Endothelial cell of umbilical vein (primary cell): Measurements from ENCODE around the gene MTAP. TPM values are rescaled to one million over a fixed set of nuclear protein-coding genes. Genes with fewer than 3 reads are reported as not detected.

Experiments
- BruUV-seq: library from RNA; stranded (reverse); fragments of 400-500 nt; replicated peaks from 2 replicates; lab custom pipeline; 2021; lab: Mats Ljungman, UMichigan
- CTCF ChIA-PET: fragments of 300-600, 350-600 bp; sonication (Branson Sonifier 250); formaldehyde crosslinking; loops from one replicate; lab custom pipeline; 2021; ENCODE audit warnings: antibody characterized with exemption, inconsistent platforms; lab: Charles Lee
- POLR2A ChIA-PET: fragments of 300-600, 350-600 bp; sonication (Branson Sonifier 250); formaldehyde crosslinking; loops from one replicate; lab custom pipeline; 2021; ENCODE audit warnings: antibody characterized with exemption, inconsistent platforms; lab: Charles Lee
- DNase-seq: peaks from one replicate; pipeline ENCODE4 v3.0.0-alpha.2; 2011; ENCODE audit warnings: low read depth, low spot score
- FAIRE-seq: peaks from 2 replicates; lab custom pipeline; 2011; peaks lifted over from hg19 to GRCh38; lab: Jason Lieb, UNC
- H2AFZ ChIP-seq: 2 replicates; pipeline ENCODE4 v1.6.0; 2012; ENCODE audit warnings: low read depth, low read length, control low read depth, inconsistent platforms
- H3K27ac ChIP-seq: 2 replicates; pipeline ENCODE4 v1.5.1; 2011; ENCODE audit warnings: low read depth, mild to moderate bottlenecking, control low read depth, low read length, moderate library complexity; ENCODE audit not compliant: insufficient read depth
- H3K27me3 ChIP-seq, 2 experiments: 2 replicates each; pipeline versions ENCODE4 v1.6.0 to v1.6.1; 2011; ENCODE audit warnings: low read length in 2 of 2, mixed read lengths in 1 of 2; ENCODE audit not compliant: control insufficient read depth in 2 of 2, insufficient read depth in 2 of 2
- H3K36me3 ChIP-seq, 2 experiments: 2 replicates in 1 of 2; 3 replicates in 1 of 2; pipeline ENCODE4 v1.5.1; 2011; ENCODE audit warnings: low read length in 2 of 2, mild to moderate bottlenecking in 1 of 2, moderate library complexity in 1 of 2; ENCODE audit not compliant: control insufficient read depth in 2 of 2, insufficient read depth in 2 of 2; ENCODE audit errors: extremely low read depth in 1 of 2
- H3K4me1 ChIP-seq: 3 replicates; pipeline ENCODE4 v1.5.1; 2011; ENCODE audit warnings: mild to moderate bottlenecking, low read length; ENCODE audit not compliant: control insufficient read depth, insufficient read depth; ENCODE audit errors: extremely low read depth
- H3K4me2 ChIP-seq: 2 replicates; pipeline ENCODE4 v1.6.1; 2011; ENCODE audit warnings: low read length, control low read depth, mixed read lengths; ENCODE audit not compliant: insufficient read depth
- H3K4me3 ChIP-seq, 3 experiments: fragments of 200-600 bp in 1 of 3; sonication (generic), shearing (Covaris generic) in 1 of 3; replicated peaks in 1 of 3; 2 replicates each; pipeline ENCODE4 v1.5.1; 2011 to 2016; ENCODE audit warnings: control low read depth in 3 of 3, low read length in 3 of 3, mild to moderate bottlenecking in 2 of 3, inconsistent platforms in 1 of 3, low read depth in 1 of 3, moderate library complexity in 1 of 3; ENCODE audit not compliant: insufficient read depth in 1 of 3
- H3K79me2 ChIP-seq: 2 replicates; pipeline ENCODE4 v1.6.0; 2012; ENCODE audit warnings: low read length, inconsistent platforms; ENCODE audit not compliant: control insufficient read depth, insufficient read depth
- H3K9ac ChIP-seq: replicated peaks from 2 replicates; pipeline ENCODE3; 2011; ENCODE audit warnings: low read length, control low read depth; ENCODE audit not compliant: insufficient read depth; ENCODE audit errors: extremely low read depth
- H3K9me1 ChIP-seq: replicated peaks from 3 replicates; pipeline ENCODE4 v1.6.0; 2011; ENCODE audit warnings: mild to moderate bottlenecking, low read length; ENCODE audit not compliant: control insufficient read depth, insufficient read depth; ENCODE audit errors: extremely low read depth
- H3K9me3 ChIP-seq: replicated peaks from 2 replicates; pipeline ENCODE4 v1.5.1; 2012; ENCODE audit warnings: low read length, inconsistent platforms; ENCODE audit not compliant: control insufficient read depth, insufficient read depth
- H4K20me1 ChIP-seq: replicated peaks from 2 replicates; pipeline ENCODE3; 2011; ENCODE audit warnings: mild to moderate bottlenecking, low read length; ENCODE audit not compliant: control insufficient read depth, insufficient read depth; ENCODE audit errors: extremely low read depth
- CTCF ChIP-seq, 2 donors: IDR thresholded peaks; 1 replicate in 1 of 2; 2 replicates in 1 of 2; pipeline ENCODE4 v1.5.1; 2011; ENCODE audit warnings: low read length in 2 of 2, mild to moderate bottlenecking in 2 of 2, moderate library complexity in 2 of 2, control low read depth in 1 of 2, inconsistent platforms in 1 of 2, low read depth in 1 of 2; ENCODE audit not compliant: insufficient read depth in 1 of 2; ENCODE audit errors: extremely low read depth in 1 of 2
- EZH2 ChIP-seq: IDR thresholded peaks from 2 replicates; pipeline ENCODE4 v1.6.1; 2012; ENCODE audit warnings: borderline replicate concordance, low read depth, mild to moderate bottlenecking, moderate library complexity, low read length, inconsistent platforms; ENCODE audit not compliant: severe bottlenecking
- FOS ChIP-seq: IDR thresholded peaks from 2 replicates; pipeline ENCODE4 v1.6.1; 2011; ENCODE audit warnings: mild to moderate bottlenecking, low read length, moderate library complexity, borderline replicate concordance; ENCODE audit not compliant: insufficient read depth
- GATA2 ChIP-seq: IDR thresholded peaks from 2 replicates; pipeline ENCODE4 v1.7.0; 2011; ENCODE audit warnings: low read depth, mild to moderate bottlenecking, moderate library complexity, mixed read lengths, low read length; ENCODE audit not compliant: insufficient read length, insufficient read depth
- JUN ChIP-seq: IDR thresholded peaks from 2 replicates; pipeline ENCODE4 v1.6.1; 2011; ENCODE audit warnings: borderline replicate concordance, low read depth; ENCODE audit not compliant: insufficient read length, insufficient read depth
- MYC ChIP-seq: IDR thresholded peaks from one replicate; pipeline ENCODE4 v1.6.1; 2011; ENCODE audit warnings: mild to moderate bottlenecking, low read depth, low read length
- POLR2A ChIP-seq: IDR thresholded peaks from 2 replicates; pipeline ENCODE4 v1.6.1; 2012; ENCODE audit warnings: low read depth, mild to moderate bottlenecking, control low read depth, low read length
- POLR2AphosphoS5 ChIP-seq: IDR thresholded peaks from 2 replicates; pipeline ENCODE4 v1.6.1; 2012; ENCODE audit warnings: low read depth, mild to moderate bottlenecking, control low read depth, low read length, moderate library complexity; ENCODE audit not compliant: insufficient read depth
- dilution Hi-C: fragments of 300-500 bp; cut with MboI; formaldehyde crosslinking; loops from one replicate; pipeline ENCODE4 v1.15.0; 2019; ENCODE audit warnings: low sequenced_read_pairs; ENCODE audit not compliant: extremely low pct_ligation_motif_present
- intact Hi-C: fragments of 100-400 bp; cut with micrococcal nuclease; formaldehyde crosslinking; loops from one replicate; pipeline ENCODE4 v1.10.0; 2022
- polyA plus RNA-seq, 4 experiments: library from polyadenylated mRNA; depleted of rRNA in 3 of 4; stranded (reverse) in 3 of 4; unstranded in 1 of 4; fragments of >200 nt; gene quantifications; 2 replicates each; pipeline versions ENCODE4 v1.2.1 to v1.2.3, GENCODE V29; 2011 to 2012; ENCODE audit warnings: missing spikeins in 1 of 4
- total RNA-seq: library from RNA; stranded (reverse); gene quantifications from 2 replicates; pipeline ENCODE4 v1.2.3, GENCODE V29; 2021
- TF ChIP-seq, protein P1 (sequence below): IDR thresholded peaks from 2 replicates; pipeline ENCODE4 v1.6.1; 2011; ENCODE audit not compliant: insufficient read depth, insufficient read length

The MTAP gene
- total and polyA plus RNA-seq, 2 donors (not counting 3 experiments of a cell fraction or from before 2014, with no cell fraction given): 11.3 to 55.1 TPM

- Histone ChIP-seq H3K9ac (no peak overlapping the region), H4K20me1 (no peaks in the 10 kb centered on the region), H3K4me3 (no peak overlapping the region), H3K9me1 (no peaks in the 10 kb centered on the region), H3K4me2 (no peak overlapping the region), H3K9me3 (no peaks in the 10 kb centered on the region), H2AFZ (no peak overlapping the region), H3K36me3 (peaks cover 4 to 6% of the 10 kb centered on the region in 2 experiments), H3K4me1 (peaks cover 19% of the 10 kb centered on the region), H3K79me2 (peaks cover 8% of the 10 kb centered on the region), H3K27me3 (no peaks in the 10 kb centered on the region), H3K27ac (no peak overlapping the region)
- dilution Hi-C loops: no loop called here
- DNase-seq (no peak), FAIRE-seq (no peak)
- CTCF ChIA-PET: no interaction called here
- POLR2A ChIA-PET: no interaction called here
- no peak for TF ChIP-seq FOS
- TF ChIP-seq GATA2: no peak
- TF ChIP-seq JUN: no peak
- no peak for TF ChIP-seq EZH2
- no peak for TF ChIP-seq CTCF (IDR thresholded peaks at IDR 0.05; ENCODE audit: extremely low read depth in 1 of 2, insufficient read depth in 1 of 2, low read depth in 1 of 2, low read length in 2 of 2)
- TF ChIP-seq POLR2AphosphoS5: no peak
- TF ChIP-seq POLR2A: no peak
- no peak for TF ChIP-seq MYC
- TF ChIP-seq, protein P1, sequence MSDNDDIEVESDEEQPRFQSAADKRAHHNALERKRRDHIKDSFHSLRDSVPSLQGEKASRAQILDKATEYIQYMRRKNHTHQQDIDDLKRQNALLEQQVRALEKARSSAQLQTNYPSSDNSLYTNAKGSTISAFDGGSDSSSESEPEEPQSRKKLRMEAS: no peak
- intact Hi-C loops: no loop called here
- no TSS peak for BruUV-seq
These were observed 28.2 kb downstream of the MTAP start for GRCh38 chr9:21830589-21830988.
